GM21529 (cell line): ENCODE data around the gene CLEC1A.

Experiments
- ATAC-seq: cut with Tn5 transposase; IDR thresholded peaks from one replicate; pipeline ENCODE4 v1.9.1; 2021; ENCODE audit not compliant: unreplicated experiment

The CLEC1A gene

GRCh38 chr12:10101648-10102220 lies 2.9 kb upstream of the CLEC1A start:
- ATAC-seq = no peak

GRCh38 chr12:10101042-10101579 lies 2.3 kb upstream of the CLEC1A start:
- no peak for ATAC-seq

- ATAC-seq = no peak
Observed at GRCh38 chr12:10097521-10097920, 1.3 kb downstream of the CLEC1A start.

- no peak for ATAC-seq
Observed at GRCh38 chr12:10095971-10096370, 2.8 kb downstream of the CLEC1A start.

GRCh38 chr12:10094646-10095395 lies 4.0 kb downstream of the CLEC1A start:
- no peak for ATAC-seq

GRCh38 chr12:10088955-10089900 lies 9.6 kb downstream of the CLEC1A start:
- no peak for ATAC-seq

- ATAC-seq = no peak
Observed at GRCh38 chr12:10088031-10088430, 10.8 kb downstream of the CLEC1A start.

- no peak for ATAC-seq
Observed at GRCh38 chr12:10086387-10086786, 12.4 kb downstream of the CLEC1A start.

GRCh38 chr12:10084733-10085132 lies 14.1 kb downstream of the CLEC1A start:
- ATAC-seq = no peak

- ATAC-seq = no peak
Observed at GRCh38 chr12:10082117-10082874, 16.5 kb downstream of the CLEC1A start.

- no peak for ATAC-seq
Observed at GRCh38 chr12:10075451-10075850, 23.3 kb downstream of the CLEC1A start.

- no peak for ATAC-seq
Observed at GRCh38 chr12:10073261-10073660, 25.5 kb downstream of the CLEC1A start.

- ATAC-seq = no peak
Observed at GRCh38 chr12:10072131-10072530, 26.7 kb downstream of the CLEC1A start.

- ATAC-seq = no peak
Observed at GRCh38 chr12:10070380-10070779, 28.4 kb downstream of the CLEC1A start.

- ATAC-seq = no peak
Observed at GRCh38 chr12:10069976-10070375, 28.8 kb downstream of the CLEC1A start.

GRCh38 chr12:10069099-10069498 lies 29.7 kb downstream of the CLEC1A start:
- no peak for ATAC-seq

- ATAC-seq = no peak
Observed at GRCh38 chr12:10068644-10069043, 30.1 kb downstream of the CLEC1A start.

- no peak for ATAC-seq
Observed at GRCh38 chr12:10067942-10068341, 30.8 kb downstream of the CLEC1A start.

- ATAC-seq = no peak
Observed at GRCh38 chr12:10067264-10067663, 31.5 kb downstream of the CLEC1A start.

GRCh38 chr12:10065241-10065640 lies 33.5 kb downstream of the CLEC1A start:
- ATAC-seq = no peak

GRCh38 chr12:10058387-10058786 lies 40.4 kb downstream of the CLEC1A start:
- ATAC-seq = no peak
